ENCODE measurements around the gene KRT13. TPM values are rescaled to one million over a fixed set of nuclear protein-coding genes. Genes with fewer than 3 reads are reported as not detected.

Gene KRT13
- total and polyA plus RNA-seq, 9 of the 15 experiments (the other 6 are each of a cell fraction or from before 2014, with no cell fraction given): 0.11 to 1.1 (median 0.24) TPM; not detected in 3

GRCh38 chr17:41539979-41540701 lies 34.7 kb upstream of the KRT13 start:
- CTCF ChIA-PET (ENCODE audit: low intra/inter-chr PET ratio): no interaction called here
- intact Hi-C loops (cut with micrococcal nuclease): no loop called here
- no peak for DNase-seq (ENCODE audit: extremely low read depth in 1 of 4, low spot score in 3 of 4)
- Histone ChIP-seq H3K9me1 (ENCODE audit: control insufficient read depth, insufficient read depth, low read length) (no peaks in the 10 kb centered on the region), H3K27me3 (ENCODE audit: control insufficient read depth in 2 of 2, insufficient read depth in 2 of 2, low read length in 2 of 2) (no peaks in the 10 kb centered on the region), H3K9me3 (replicated peaks; ENCODE audit: control insufficient read depth, insufficient read depth, low read depth, low read length) (no peaks in the 10 kb centered on the region), H3K4me1 (replicated peaks in 1 of 2; ENCODE audit: control insufficient read depth in 2 of 2, insufficient read depth in 2 of 2, low read length in 2 of 2) (peaks cover 23 to 24% of the 10 kb centered on the region in 2 experiments), H3K4me2 (ENCODE audit: insufficient read depth, low read length) (no peak overlapping the region), H3K27ac (ENCODE audit: extremely low read depth, low read depth, low read length) (no peak overlapping the region), H4K20me1 (replicated peaks; ENCODE audit: control insufficient read depth, insufficient read depth, low read length) (no peaks in the 10 kb centered on the region), H3K4me3 (no peak overlapping the region), H3K79me2 (ENCODE audit: control insufficient read depth, insufficient read depth, low read length) (no peaks in the 10 kb centered on the region), H2AFZ (ENCODE audit: low read depth, low read length) (no peak overlapping the region), H3K36me3 (ENCODE audit: control insufficient read depth, insufficient read depth, low read length) (no peaks in the 10 kb centered on the region), H3K9ac (ENCODE audit: insufficient read depth in 1 of 2, low read depth in 2 of 2, low read length in 2 of 2) (peak overlapping the region in 1 of 2 experiments; percentile 72; a peak in 1 of 4 replicates)
- BruUV-seq (replicated peaks): no TSS peak
- no peak for ATAC-seq
- in situ Hi-C loops (cut with MboI): no loop called here
- TF ChIP-seq ZFP36 (IDR thresholded peaks at IDR 0.05; ENCODE audit: low read depth, low read length, partially characterized antibody) (peak; percentile 87), LEF1 (IDR thresholded peaks at IDR 0.05) (no peak), OTX1 (CRISPR knock-in tag; IDR thresholded peaks at IDR 0.05) (no peak)
- no peak for FAIRE-seq
- 53% methylated on average over 7 of the region's 7 CpGs for WGBS (ENCODE audit: insufficient coverage, low coverage, missing lambda C conversion rate)
- POLR2A ChIA-PET: interaction anchor here (0.5 to 2.8 kb wide), 6 partner anchors 9 to 458 kb away, joined by 3 to 17 read pairs (median 3); partner anchors contain the start of gene KRT19

GRCh38 chr17:41539071-41539492 lies 33.7 kb upstream of the KRT13 start:
- Histone ChIP-seq H3K4me2 (ENCODE audit: insufficient read depth, low read length) (no peak overlapping the region), H3K9me1 (ENCODE audit: control insufficient read depth, insufficient read depth, low read length) (no peaks in the 10 kb centered on the region), H3K36me3 (ENCODE audit: control insufficient read depth, insufficient read depth, low read length) (no peaks in the 10 kb centered on the region), H2AFZ (ENCODE audit: low read depth, low read length) (no peak overlapping the region), H3K79me2 (ENCODE audit: control insufficient read depth, insufficient read depth, low read length) (no peaks in the 10 kb centered on the region), H4K20me1 (replicated peaks; ENCODE audit: control insufficient read depth, insufficient read depth, low read length) (no peaks in the 10 kb centered on the region), H3K9ac (ENCODE audit: insufficient read depth in 1 of 2, low read depth in 2 of 2, low read length in 2 of 2) (peak overlapping the region in 1 of 2 experiments; percentile 69; a peak in 2 of 4 replicates), H3K4me3 (no peak overlapping the region), H3K4me1 (replicated peaks in 1 of 2; ENCODE audit: control insufficient read depth in 2 of 2, insufficient read depth in 2 of 2, low read length in 2 of 2) (peaks cover 16 to 18% of the 10 kb centered on the region in 2 experiments), H3K9me3 (replicated peaks; ENCODE audit: control insufficient read depth, insufficient read depth, low read depth, low read length) (no peaks in the 10 kb centered on the region), H3K27me3 (ENCODE audit: control insufficient read depth in 2 of 2, insufficient read depth in 2 of 2, low read length in 2 of 2) (no peaks in the 10 kb centered on the region), H3K27ac (ENCODE audit: extremely low read depth, low read depth, low read length) (no peak overlapping the region)
- BruUV-seq (replicated peaks): no TSS peak
- ATAC-seq (no peak), FAIRE-seq (no peak), DNase-seq (ENCODE audit: extremely low read depth in 1 of 4, low spot score in 3 of 4) (no peak)
- in situ Hi-C loops (cut with MboI) (no loop called here), intact Hi-C loops (cut with micrococcal nuclease) (no loop called here)
- WGBS (ENCODE audit: insufficient coverage, low coverage, missing lambda C conversion rate): 53% methylated on average over 5 of the region's 5 CpGs
- POLR2A ChIA-PET: interaction anchor here (0.6 to 0.7 kb wide), 2 partner anchors 17 to 55 kb away, joined by 3 read pairs; no protein-coding TSS in a partner anchor
- CTCF ChIA-PET (ENCODE audit: low intra/inter-chr PET ratio): no interaction called here
- TF ChIP-seq ZNF507 (tag; conservative IDR thresholded peaks at IDR 0.05) (no peak), ZBED1 (IDR thresholded peaks at IDR 0.05) (no peak), ZNF280B (CRISPR knock-in tag; IDR thresholded peaks at IDR 0.05) (no peak), ZNF263 (CRISPR knock-in tag; IDR thresholded peaks at IDR 0.05; ENCODE audit: borderline replicate concordance) (no peak), HMGXB4 (CRISPR knock-in tag; IDR thresholded peaks at IDR 0.05) (no peak), RFX1 (IDR thresholded peaks at IDR 0.05) (no peak), ARID3A (IDR thresholded peaks at IDR 0.05; ENCODE audit: borderline replicate concordance, low read depth, low read length) (no peak), NCOA4 (IDR thresholded peaks at IDR 0.05; ENCODE audit: partially characterized antibody) (no peak)
